IPS-18a (cell line): ENCODE data around the gene PKM.

ENCODE experiments used
- H3K27ac ChIP-seq: one replicate; pipeline ENCODE4 v1.5.1; 2013; ENCODE audit warnings: low read length
- H3K27me3 ChIP-seq: one replicate; pipeline ENCODE4 v1.6.1; 2013; ENCODE audit warnings: mild to moderate bottlenecking, low read length; ENCODE audit not compliant: control insufficient read depth, insufficient read depth
- H3K36me3 ChIP-seq: one replicate; pipeline ENCODE4 v1.6.1; 2013; ENCODE audit warnings: low read depth, low read length; ENCODE audit not compliant: control insufficient read depth
- H3K4me1 ChIP-seq: one replicate; pipeline ENCODE4 v1.6.1; 2013; ENCODE audit warnings: low read depth, low read length; ENCODE audit not compliant: control insufficient read depth
- H3K4me3 ChIP-seq: one replicate; pipeline ENCODE4 v1.5.1; 2013; ENCODE audit warnings: low read length
- H3K9ac ChIP-seq: one replicate; pipeline ENCODE4 v1.6.1; 2013; ENCODE audit warnings: mild to moderate bottlenecking, low read length, moderate library complexity
- H3K9me3 ChIP-seq: one replicate; pipeline ENCODE4 v1.6.1; 2013; ENCODE audit warnings: low read depth, low read length; ENCODE audit not compliant: control insufficient read depth

PKM gene

DNA sequence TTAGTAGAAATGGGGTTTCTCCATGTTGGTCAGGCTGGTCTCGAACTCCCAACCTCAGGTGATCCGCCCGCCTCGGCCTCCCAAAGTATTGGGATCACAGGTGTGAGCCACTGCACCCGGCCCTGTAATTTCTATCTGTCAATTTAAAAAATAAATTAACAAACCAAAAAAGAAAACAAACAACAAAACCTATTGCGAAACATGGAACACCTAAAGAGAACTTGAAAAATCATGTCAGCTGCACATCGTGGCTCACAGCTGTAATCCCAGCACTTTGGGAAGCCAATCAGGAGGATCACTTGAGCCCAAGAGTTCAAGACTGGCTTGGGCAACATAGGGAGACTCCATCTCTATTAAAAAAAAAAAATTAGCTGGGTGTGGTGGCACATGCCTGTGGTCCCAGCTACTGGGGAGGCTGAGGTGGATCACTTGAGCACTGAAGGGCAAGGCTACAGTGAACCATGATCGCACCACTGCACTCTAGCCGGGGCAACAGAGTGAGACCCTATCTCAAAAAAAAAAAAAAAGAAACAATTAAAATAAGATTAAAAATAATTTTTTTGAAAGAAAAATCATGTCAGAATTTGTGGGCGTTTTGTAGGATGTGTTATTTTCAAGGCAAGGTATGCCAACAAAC is 21.8 kb upstream of the PKM start:
- Histone ChIP-seq H3K27me3 (no peaks in the 10 kb centered on the region), H3K9ac (no peak overlapping the region), H3K27ac (no peak overlapping the region), H3K4me1 (no peaks in the 10 kb centered on the region), H3K4me3 (no peak overlapping the region), H3K36me3 (peaks cover 82% of the 10 kb centered on the region), H3K9me3 (no peaks in the 10 kb centered on the region)

DNA sequence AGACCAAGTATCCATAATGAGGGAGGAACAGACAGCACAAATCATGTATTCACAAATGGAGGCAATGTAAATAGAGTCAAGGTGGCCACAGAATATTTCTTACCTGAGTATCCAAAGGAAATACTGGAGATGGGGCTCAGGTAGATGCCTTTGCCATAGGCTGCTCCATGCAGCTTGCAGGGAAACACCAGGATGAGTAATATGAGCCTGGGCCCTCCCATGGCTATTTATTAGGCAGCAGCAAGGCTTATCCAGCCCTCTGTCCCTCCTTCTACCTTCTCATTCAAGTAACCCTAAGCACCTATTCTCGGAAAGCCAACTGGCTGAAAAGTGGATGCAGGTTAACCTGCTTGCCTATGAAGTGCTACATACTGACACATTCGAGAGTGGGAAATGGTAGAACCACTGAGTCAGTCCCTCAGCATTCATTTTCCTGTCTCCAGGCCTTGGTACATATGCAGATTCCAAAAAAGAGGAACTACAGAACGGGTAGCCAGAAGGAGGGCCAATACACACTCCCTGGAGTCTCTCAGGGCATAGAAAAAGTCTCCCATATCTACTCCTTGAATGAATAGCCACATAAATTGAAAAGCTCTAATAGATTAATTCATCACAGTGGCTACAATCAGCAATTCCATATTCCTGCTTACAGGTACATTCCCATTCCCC is 18.3 kb upstream of the PKM start:
- Histone ChIP-seq H3K36me3 (peaks cover 55% of the 10 kb centered on the region), H3K4me1 (no peaks in the 10 kb centered on the region), H3K4me3 (no peak overlapping the region), H3K27ac (no peak overlapping the region), H3K27me3 (peaks cover 31% of the 10 kb centered on the region), H3K9ac (no peak overlapping the region), H3K9me3 (no peaks in the 10 kb centered on the region)

DNA sequence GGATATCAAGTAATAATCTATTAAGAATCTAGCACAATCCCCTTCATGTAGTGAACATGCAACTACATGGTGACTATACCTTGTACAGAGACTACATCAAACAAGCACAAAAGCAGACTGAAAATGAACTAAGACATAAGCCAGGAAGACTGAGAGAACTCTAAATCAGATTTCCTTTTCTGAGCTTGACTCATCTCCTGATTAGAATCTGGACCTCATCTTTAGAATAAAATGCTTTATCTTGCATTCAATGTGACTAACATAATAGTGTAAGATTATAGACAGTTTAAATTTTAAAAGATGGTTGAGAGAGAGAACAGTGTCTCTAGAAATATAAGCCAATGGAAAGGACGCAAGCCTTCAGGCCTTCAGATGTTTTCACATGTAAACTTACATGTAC is 17.5 kb upstream of the PKM start:
- Histone ChIP-seq H3K27ac (no peak overlapping the region), H3K4me3 (no peak overlapping the region), H3K36me3 (peaks cover 48% of the 10 kb centered on the region), H3K9ac (no peak overlapping the region), H3K9me3 (no peaks in the 10 kb centered on the region), H3K4me1 (no peaks in the 10 kb centered on the region), H3K27me3 (peaks cover 39% of the 10 kb centered on the region)

DNA sequence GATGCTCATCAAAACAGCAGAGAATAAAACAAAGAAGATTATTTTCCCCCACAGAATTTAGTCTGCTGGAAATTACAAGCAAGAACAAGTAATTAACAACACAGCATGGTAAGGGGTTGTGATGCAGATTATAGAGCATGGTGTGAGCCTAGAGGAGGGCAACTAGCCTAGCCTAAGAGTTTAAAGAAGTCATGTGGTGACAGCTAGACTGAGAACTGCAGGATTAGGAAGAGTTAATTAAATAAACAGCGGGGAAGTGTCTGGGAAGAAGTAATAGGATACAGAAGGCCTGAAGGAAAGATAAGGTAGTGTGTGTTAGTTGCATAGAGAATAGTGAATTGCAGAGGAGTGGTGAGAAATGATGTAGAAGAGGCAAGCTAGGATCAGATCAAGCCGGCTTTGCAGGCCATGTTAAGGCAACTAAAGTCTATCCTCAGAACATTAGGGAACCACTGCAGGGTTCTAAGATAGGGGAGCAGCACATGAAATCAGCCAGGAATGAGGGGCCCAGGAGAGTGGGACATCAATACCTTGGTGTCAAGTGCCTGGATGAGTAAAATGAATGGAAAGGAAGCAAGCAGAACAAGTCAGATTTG is 11.9 kb upstream of the PKM start:
- Histone ChIP-seq H3K36me3 (peaks cover 21% of the 10 kb centered on the region), H3K9me3 (no peaks in the 10 kb centered on the region), H3K27ac (no peak overlapping the region), H3K27me3 (peaks cover 92% of the 10 kb centered on the region), H3K4me1 (peaks cover 14% of the 10 kb centered on the region), H3K4me3 (no peak overlapping the region), H3K9ac (no peak overlapping the region)

- Histone ChIP-seq H3K9ac (no peak overlapping the region), H3K36me3 (peaks cover 19% of the 10 kb centered on the region), H3K4me1 (peaks cover 18% of the 10 kb centered on the region), H3K27ac (no peak overlapping the region), H3K27me3 (peaks cover 95% of the 10 kb centered on the region), H3K4me3 (no peak overlapping the region), H3K9me3 (no peaks in the 10 kb centered on the region)
Measured at GRCh38 chr15:72239652-72240051, 8.7 kb upstream of the PKM start.

- Histone ChIP-seq H3K9ac (no peak overlapping the region), H3K27me3 (peaks cover 95% of the 10 kb centered on the region), H3K9me3 (no peaks in the 10 kb centered on the region), H3K4me3 (no peak overlapping the region), H3K4me1 (peaks cover 18% of the 10 kb centered on the region), H3K36me3 (peaks cover 17% of the 10 kb centered on the region), H3K27ac (no peak overlapping the region)
Measured at GRCh38 chr15:72238586-72238985, 7.6 kb upstream of the PKM start.

- Histone ChIP-seq H3K9ac (no peak overlapping the region), H3K9me3 (no peaks in the 10 kb centered on the region), H3K4me1 (peaks cover 12% of the 10 kb centered on the region), H3K4me3 (no peak overlapping the region), H3K36me3 (peaks cover 17% of the 10 kb centered on the region), H3K27me3 (peaks cover 94% of the 10 kb centered on the region), H3K27ac (no peak overlapping the region)
Measured at GRCh38 chr15:72237853-72238224, 6.8 kb upstream of the PKM start.

GRCh38 chr15:72237029-72237852 is 6.3 kb upstream of the PKM start:
- Histone ChIP-seq H3K9ac (no peak overlapping the region), H3K9me3 (no peaks in the 10 kb centered on the region), H3K4me1 (peaks cover 10% of the 10 kb centered on the region), H3K36me3 (peaks cover 17% of the 10 kb centered on the region), H3K27ac (no peak overlapping the region), H3K27me3 (peaks cover 96% of the 10 kb centered on the region), H3K4me3 (no peak overlapping the region)

DNA sequence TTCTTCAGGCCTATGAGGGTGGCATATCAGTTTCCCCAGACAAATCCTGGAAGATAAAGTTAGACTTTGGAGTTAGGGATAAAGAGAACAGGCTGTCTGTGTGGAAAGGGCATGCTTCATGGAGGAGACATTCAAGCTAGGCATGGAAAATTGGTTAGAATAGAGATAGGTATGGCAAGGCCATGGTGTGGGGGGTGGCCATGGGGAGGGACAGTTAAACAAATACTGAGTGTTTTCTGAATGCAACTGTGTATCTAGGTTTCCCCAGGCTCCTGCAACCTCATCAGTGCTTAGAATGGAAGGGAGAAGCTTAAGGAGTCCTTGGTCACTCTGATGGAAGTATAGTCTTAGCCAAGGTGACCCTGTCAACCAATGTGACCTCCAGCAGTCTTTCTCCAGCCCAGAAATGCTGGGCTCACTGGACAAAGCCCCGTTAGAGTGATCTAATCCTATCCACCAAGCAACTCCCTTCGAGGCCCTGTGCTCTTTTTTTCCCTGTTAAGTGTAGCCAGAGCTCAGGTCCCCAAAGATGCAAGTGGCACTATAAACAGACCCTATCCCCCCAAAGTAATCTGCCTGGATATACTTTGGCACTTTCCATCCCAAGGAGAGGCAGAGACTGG is 5.5 kb upstream of the PKM start:
- H3K4me1 ChIP-seq = peaks cover 12% of the 10 kb centered on the region
- H3K4me3 ChIP-seq = no peak overlapping the region
- no peaks in the 10 kb centered on the region for H3K9me3 ChIP-seq
- H3K27ac ChIP-seq = no peak overlapping the region
- peaks cover 94% of the 10 kb centered on the region for H3K27me3 ChIP-seq
- peaks cover 11% of the 10 kb centered on the region for H3K36me3 ChIP-seq
- H3K9ac ChIP-seq = no peak overlapping the region

DNA sequence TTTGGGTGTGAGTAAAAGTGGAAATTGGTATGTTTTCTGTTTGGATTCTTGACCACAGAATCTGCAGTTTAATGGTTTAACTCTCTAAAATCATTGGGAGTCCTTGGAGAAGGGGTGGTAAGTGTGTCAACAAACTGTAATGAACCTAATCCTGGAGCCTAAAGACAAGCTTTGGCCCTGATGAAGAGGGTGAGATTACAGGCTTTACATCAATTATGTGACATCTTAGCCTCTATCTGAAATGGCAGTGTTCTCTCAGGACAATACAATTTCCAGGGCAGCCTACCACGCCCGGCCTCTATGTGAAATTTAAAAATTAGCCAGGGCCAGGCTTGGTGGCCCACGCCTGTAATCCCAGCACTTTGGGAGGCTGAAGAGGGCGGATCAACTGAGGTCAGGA is 4.3 kb upstream of the PKM start:
- Histone ChIP-seq H3K27ac (no peak overlapping the region), H3K9ac (no peak overlapping the region), H3K27me3 (peaks cover 82% of the 10 kb centered on the region), H3K9me3 (no peaks in the 10 kb centered on the region), H3K36me3 (no peaks in the 10 kb centered on the region), H3K4me1 (peaks cover 12% of the 10 kb centered on the region), H3K4me3 (no peak overlapping the region)

GRCh38 chr15:72233769-72234168 is 2.8 kb upstream of the PKM start:
- no peak overlapping the region for H3K27ac ChIP-seq
- H3K36me3 ChIP-seq = no peaks in the 10 kb centered on the region
- no peak overlapping the region for H3K9ac ChIP-seq
- no peak overlapping the region for H3K4me3 ChIP-seq
- no peaks in the 10 kb centered on the region for H3K9me3 ChIP-seq
- peaks cover 78% of the 10 kb centered on the region for H3K27me3 ChIP-seq
- peaks cover 21% of the 10 kb centered on the region for H3K4me1 ChIP-seq
